ENCODE results near the gene CYP8B1.
A peak's percentile ranks its signal among the peaks of the same experiment; 100 is the strongest.

Gene CYP8B1

DNA sequence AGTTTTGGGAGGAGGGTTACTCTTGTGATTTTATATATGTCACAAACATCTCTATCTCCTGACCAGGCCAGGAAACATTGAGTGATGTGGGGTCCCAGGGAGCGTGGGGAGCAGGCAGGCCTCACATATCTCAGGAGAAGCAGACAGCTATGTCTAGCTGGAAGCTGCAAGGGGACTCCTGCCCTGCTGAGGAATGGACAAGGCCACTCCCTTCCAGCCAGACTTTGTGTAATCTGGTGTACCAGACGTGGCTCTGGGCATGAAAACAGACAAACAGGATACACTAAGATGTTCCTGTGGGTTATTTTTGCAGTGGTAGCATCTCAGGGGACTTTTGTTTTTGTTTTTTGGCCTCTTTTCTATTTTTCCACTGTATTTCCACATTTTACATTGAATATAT lies 23.2 kb downstream of the CYP8B1 start:
- no peak overlapping the region for H3K4me3 ChIP-seq (ENCODE audit: low read length)
- no peak for DNase-seq (ENCODE audit: low read depth)
- TF ChIP-seq, protein P1, sequence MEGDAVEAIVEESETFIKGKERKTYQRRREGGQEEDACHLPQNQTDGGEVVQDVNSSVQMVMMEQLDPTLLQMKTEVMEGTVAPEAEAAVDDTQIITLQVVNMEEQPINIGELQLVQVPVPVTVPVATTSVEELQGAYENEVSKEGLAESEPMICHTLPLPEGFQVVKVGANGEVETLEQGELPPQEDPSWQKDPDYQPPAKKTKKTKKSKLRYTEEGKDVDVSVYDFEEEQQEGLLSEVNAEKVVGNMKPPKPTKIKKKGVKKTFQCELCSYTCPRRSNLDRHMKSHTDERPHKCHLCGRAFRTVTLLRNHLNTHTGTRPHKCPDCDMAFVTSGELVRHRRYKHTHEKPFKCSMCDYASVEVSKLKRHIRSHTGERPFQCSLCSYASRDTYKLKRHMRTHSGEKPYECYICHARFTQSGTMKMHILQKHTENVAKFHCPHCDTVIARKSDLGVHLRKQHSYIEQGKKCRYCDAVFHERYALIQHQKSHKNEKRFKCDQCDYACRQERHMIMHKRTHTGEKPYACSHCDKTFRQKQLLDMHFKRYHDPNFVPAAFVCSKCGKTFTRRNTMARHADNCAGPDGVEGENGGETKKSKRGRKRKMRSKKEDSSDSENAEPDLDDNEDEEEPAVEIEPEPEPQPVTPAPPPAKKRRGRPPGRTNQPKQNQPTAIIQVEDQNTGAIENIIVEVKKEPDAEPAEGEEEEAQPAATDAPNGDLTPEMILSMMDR (conservative IDR thresholded peaks at IDR 0.05; ENCODE audit: low read length), result no peak

GRCh38 chr3:42851228-42851834 lies 24.3 kb downstream of the CYP8B1 start:
- TF ChIP-seq, protein P1 (conservative IDR thresholded peaks at IDR 0.05; ENCODE audit: low read length), result no peak
- H3K4me3 ChIP-seq (ENCODE audit: low read length), result no peak overlapping the region
- DNase-seq (ENCODE audit: low read depth), result no peak

DNA sequence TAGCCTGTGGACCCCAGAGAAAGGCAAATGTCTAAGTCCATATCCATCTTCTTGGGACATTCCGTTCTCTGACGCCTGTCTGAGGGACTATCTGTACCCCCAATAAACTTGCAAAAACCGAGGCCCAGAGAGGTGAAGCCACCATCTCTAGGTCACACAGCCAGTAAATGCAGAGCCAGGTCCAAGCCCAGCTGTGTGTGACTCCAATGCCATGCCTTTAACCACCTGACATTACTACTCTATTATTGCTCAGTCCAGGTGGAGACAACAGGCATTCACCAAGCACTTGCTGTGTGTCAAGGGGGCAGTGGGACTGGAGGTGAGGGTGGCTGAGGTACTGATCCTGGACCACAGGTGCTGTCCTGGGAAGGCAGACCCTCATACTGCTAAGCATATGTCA lies 25.4 kb downstream of the CYP8B1 start:
- H3K4me3 ChIP-seq (ENCODE audit: low read length), result no peak overlapping the region
- TF ChIP-seq, protein P1 (conservative IDR thresholded peaks at IDR 0.05; ENCODE audit: low read length), result no peak
- DNase-seq (ENCODE audit: low read depth), result no peak

GRCh38 chr3:42849017-42849416 lies 26.7 kb downstream of the CYP8B1 start:
- no peak for DNase-seq (ENCODE audit: low read depth)
- no peak overlapping the region for H3K4me3 ChIP-seq (ENCODE audit: low read length)
- TF ChIP-seq, protein P1 (conservative IDR thresholded peaks at IDR 0.05; ENCODE audit: low read length), result no peak

DNA sequence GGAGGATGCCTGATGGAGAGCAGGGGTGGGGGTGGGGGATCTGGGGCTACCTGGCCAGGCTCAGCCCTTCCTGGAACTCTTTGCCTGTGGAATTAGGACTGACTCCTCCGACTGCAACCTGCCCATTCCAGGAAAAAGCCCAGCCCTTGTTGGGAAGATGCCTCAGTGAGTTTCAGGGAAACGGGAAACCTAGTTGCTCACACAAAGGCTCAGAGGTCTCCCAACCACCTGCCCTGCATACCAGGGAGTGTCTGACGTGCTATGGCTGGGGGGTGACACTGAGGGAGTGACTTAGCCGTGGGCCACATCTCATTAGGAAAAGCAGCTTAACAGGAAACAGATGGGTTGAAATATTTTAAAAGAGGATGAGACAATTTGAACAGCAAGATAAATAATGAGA lies 27.9 kb downstream of the CYP8B1 start:
- TF ChIP-seq, protein P1 (conservative IDR thresholded peaks at IDR 0.05; ENCODE audit: low read length), result no peak
- H3K4me3 ChIP-seq (ENCODE audit: low read length), result no peak overlapping the region
- peak; percentile 13 for DNase-seq (ENCODE audit: low read depth)

- TF ChIP-seq, protein P1 (conservative IDR thresholded peaks at IDR 0.05; ENCODE audit: low read length), result no peak
- no peak overlapping the region for H3K4me3 ChIP-seq (ENCODE audit: low read length)
- DNase-seq (ENCODE audit: low read depth), result no peak
Measured at GRCh38 chr3:42846685-42847522, 28.8 kb downstream of the CYP8B1 start.

- no peak overlapping the region for H3K4me3 ChIP-seq (ENCODE audit: low read length)
- TF ChIP-seq, protein P1 (conservative IDR thresholded peaks at IDR 0.05; ENCODE audit: low read length), result no peak
- no peak for DNase-seq (ENCODE audit: low read depth)
Measured at GRCh38 chr3:42844815-42845214, 30.9 kb downstream of the CYP8B1 start.

All from AG10803 (cell line).